8988T (cell line): ENCODE results near the gene CLDN11.
A peak's percentile ranks its signal among the peaks of the same experiment; 100 is the strongest.

Source experiments
- DNase-seq: peaks from one replicate; pipeline ENCODE4 v3.0.0; 2011

The CLDN11 gene

DNA sequence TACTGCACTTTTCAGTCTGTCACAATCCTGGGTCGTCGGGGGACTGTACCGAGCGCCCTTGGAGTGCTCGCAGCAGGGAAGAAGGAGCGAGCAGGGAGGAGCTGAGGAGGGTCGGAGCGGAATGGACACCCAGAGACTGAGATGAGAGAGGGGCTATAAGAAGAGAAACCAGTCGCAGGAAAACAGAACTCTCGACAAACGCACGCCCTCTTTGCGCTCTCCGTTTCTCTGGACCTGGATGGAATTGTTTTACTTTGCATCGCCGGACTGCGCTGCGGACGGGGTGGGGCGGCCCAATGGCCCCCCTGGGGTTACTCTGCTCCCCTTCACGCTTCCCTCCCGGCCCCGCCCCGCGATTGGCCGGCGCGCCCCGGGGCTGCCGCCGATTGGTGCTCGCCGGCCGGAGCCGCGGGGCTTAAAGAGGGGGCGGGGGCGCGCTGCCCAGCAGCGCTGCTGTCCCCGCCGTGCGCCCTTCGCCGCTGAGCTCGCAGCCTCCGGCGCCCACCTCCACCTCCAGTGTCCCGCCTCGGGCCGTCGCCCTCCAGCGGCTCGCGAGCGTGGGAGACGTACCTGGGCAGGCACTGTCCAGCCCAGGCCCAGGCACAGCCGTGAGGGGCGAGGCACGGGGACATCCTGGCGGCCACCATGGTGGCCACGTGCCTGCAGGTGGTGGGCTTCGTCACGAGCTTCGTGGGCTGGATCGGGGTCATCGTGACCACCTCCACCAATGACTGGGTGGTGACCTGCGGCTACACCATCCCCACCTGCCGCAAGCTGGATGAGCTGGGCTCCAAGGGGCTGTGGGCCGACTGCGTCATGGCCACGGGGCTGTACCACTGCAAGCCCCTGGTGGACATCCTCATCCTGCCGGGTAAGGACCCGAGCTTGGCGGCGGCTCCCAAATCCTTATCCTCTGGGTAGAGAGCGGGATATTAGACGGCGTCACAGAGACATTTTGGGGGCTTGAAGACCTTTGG lies at the start of gene CLDN11:
CLDN11 (plus strand) TSS at position 447 of the 977 bp plus-strand sequence; CDS start at position 646, 199 bp downstream.
- DNase-seq: peak; percentile 49

DNA sequence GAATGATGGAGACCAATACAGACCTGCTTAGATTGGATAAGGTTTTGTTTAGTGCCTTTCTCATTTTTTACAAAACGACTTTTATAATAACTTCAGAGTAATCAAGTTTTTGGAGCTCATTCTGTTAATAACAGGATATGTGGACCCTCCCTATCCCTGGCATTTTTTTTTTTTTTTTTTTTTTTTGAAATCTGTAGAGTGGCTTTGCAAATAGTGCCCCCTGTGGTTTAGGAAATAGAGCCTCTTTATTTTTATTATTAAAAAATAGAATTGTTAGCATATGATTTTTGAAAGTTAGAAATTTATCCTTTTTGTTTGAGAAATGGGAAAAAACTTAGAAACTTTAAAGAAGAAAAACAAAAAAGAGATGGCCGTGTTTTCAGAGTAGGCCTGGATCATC lies 49.7 kb upstream of the CLDN11 start:
- no peak for DNase-seq

DNA sequence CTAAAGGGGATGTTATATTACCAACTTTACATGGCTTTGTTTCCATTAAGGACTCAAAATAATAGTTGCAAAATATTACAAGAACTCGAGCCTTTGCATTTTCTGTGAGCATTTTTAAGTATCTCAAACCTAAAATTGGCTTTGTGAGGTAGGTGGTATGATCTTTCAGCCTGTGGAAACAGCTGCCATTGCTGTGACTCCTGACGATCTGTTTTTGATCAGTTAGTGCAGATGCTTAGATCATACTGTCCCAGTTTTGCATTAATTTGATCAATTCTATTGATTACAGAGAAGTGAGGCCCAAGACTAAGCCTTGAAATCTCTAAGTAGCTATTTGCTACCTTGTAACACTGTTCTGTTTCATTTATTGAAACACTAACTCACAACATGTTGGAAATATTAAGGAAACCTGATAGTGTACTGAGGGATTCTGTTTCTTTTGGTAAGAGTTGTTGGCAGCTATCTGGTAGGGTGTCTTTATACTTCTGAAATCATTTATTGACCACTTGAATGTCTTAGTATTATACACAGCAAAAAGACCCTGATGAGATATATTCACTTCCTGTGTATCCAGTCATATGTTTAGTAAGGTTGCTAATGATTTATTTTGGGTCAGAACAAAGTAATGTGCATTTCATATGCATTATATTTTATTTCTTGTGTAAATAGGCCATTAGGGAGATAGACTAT lies 46.3 kb upstream of the CLDN11 start:
- no peak for DNase-seq

DNA sequence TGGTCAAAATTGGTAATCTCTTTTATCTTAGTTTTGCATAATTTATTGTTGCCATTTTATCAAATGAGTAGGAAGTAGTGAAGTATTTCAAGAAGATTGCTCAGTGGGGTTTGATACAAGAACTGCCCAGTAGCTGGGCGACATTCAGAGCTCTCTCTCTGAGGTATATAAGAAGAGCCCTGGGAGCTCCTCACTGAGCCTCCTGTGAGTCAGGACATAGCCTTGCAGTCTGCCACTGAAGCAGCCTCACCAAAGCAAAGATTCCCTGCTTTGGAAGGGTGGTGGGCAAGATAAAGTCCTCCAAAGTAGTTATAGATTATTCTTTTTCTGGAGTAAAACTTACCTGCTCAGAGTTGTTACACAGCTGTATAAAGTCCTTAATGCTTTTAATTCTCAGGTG lies 35.1 kb upstream of the CLDN11 start:
- no peak for DNase-seq

DNA sequence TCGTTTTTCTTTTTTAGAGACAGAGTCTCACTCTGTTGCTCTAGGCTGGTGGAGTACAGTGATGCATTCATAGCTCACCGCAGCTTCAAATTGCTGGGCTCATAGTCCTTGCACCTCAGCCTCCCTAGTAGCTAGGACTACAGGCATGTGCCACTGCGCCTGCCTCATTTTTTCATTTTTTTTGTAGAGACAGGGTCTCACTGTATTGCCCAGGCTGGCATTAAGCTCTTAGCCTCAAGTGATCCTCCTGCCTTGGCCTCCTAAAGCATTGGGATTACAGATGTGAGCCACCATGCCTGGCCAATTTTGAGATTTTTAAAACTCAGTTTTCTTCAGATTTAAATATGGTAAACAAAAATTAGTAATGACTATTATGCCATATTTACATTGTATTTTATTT lies 32.2 kb upstream of the CLDN11 start:
- DNase-seq: no peak

DNA sequence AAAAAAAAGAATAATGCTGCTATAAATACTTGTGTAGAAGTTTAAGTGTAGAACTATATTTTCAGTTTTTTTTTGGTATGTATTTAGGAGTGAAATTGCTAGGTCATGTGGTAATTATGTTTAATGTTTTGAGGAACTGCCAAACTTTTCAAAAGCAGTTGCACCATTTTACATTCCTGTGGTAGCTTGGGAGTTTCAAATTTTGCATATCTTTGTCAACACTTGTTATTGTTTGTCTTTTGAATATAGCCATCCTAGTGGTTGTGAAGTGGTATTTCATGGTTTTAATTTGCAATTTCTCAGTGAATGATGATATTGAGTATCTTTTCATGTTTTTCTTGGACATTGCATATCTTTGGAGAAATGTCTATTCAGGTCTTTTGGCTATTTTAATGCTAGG lies 30.7 kb upstream of the CLDN11 start:
- no peak for DNase-seq

DNA sequence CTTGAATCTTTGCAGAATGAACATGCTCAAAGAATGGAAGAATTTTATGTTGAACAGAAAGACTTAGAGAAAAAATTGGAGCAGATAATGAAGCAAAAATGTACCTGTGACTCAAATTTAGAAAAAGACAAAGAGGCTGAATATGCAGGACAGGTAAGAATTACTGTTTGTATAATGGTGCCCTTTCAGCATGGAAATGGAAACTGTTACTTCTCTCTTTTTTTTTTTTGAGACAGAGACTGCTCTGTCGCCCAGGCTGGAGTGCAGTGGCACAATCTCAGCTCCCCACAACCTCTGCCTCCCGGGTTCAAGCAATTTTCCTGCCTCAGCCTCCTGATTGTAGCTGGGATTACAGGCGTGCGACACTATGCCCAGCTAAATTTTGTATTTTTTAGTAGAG lies 27.6 kb upstream of the CLDN11 start:
- no peak for DNase-seq

DNA sequence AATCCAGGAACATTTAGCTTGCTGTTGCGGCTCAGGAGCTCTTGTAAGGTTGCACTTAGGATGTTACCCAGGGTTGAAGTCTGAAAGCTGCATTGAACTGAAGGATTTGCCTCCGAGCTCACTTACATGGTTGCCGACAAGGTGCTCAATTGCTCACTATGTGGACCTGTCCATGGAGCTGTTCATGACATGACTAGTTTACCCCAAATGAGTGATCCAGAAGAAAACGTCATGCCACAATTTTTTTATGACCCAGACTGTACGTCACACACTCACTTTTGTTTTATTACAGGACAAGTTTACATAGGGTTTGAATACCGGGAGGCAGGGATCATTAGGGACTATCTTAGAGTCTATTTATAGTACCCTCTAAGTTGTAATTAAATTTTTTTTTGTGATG lies 21.0 kb upstream of the CLDN11 start:
- no peak for DNase-seq

DNA sequence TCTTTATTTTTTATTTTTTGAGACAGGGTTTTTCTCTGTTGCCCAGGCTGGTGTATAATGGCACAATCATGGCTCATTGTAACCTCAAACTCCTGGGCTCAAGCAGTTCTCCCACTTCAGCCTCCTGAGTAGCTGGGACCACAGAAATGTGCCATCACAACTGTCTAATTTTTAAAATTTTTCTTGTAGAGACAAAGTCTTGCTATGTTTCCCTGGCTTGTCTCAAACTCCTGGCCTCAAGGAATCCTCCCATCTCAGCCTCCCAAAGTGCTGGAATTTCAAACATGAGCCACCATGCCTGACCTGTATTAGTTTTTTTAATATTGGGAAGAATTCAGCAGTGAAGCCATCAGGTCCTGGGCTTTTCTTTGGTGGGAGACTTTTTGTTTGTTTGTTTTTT lies 13.6 kb upstream of the CLDN11 start:
- DNase-seq: no peak

DNA sequence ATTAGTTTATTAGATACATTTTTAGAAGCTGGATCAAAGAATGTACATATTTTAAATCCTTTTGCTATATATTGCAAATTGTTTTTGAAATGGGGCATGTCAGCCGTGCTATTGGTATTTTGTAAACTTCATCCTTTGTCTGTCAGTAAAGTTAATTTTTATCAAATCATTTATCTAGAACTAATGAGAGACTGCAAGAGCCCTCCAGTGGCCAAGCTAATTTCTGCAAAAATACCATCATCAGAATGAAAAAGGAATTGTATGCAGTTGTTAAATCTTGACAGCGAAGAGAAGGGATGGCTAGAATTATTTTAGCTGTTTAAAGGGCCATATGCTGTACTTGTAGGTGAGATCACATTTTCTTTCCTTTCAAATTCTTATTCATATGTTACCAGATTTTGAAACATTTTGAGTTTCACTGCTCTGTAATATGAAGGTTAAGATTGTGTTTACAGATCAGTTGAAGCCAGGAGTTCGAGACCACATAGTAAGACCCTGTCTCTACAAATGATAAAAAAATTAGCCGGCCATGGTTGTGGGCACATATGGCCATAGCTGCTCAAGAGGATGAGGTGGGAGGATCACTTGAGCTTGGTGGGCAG lies 8.1 kb upstream of the CLDN11 start:
- no peak for DNase-seq

DNA sequence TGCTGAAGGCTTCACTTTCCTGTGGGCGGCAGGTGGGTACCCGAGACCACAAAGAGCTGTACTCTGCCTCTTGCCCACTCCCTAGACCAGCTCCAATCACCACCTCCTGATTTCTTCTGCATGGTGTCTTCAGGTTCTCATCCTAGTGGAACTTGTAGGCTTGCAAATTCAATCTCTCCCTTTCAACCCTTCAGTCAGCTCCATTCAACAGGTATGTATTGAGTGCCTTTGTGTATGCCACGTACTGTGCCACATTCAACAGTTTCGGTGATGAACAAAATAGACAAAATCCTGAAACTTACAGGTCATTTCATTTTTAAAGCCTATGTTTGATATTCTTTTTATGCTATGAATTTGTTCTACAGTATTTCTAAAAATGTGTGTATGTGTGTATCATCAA lies 5.4 kb upstream of the CLDN11 start:
- no peak for DNase-seq

DNA sequence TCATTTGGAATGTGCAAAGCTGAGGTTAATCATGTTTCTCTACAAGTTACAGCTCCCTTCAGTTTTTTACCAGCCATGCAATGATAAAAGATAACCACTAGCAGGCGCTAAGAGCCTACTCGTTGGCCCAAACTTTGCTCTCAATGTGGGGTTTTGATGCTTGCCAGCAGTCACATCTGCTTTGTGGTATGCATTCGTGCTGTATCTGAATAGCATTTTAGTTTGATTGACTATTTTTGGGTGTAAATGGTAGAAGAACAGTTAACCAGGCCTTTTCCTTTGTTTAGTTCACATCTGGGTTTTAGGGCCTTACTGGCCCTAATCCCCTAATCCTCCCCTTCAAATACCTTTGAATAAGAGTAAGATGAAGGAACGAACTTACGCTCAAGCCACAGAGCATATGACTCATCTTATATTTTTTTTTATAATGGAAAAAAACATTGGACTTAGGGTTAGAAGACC lies 4.4 kb upstream of the CLDN11 start:
- DNase-seq: no peak

DNA sequence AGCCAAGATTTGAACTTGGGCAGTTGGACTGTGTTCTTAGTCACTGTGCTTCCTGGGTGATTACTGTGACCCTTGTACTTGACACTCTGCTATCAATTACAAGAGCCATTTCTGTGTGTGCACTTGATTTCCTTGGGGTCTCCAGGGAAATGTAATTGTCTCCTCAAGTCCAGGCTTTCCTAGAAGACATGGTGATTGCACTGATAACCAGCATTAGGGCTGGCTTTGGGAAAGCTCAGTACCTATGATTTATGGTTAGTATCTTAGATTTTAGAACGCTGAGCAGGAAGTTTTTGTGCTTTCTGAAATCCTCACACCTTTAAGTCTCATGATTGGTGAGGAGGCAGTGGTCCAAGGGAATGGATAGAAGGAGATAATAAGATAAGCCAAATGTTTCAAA lies 1.6 kb upstream of the CLDN11 start:
- no peak for DNase-seq

DNA sequence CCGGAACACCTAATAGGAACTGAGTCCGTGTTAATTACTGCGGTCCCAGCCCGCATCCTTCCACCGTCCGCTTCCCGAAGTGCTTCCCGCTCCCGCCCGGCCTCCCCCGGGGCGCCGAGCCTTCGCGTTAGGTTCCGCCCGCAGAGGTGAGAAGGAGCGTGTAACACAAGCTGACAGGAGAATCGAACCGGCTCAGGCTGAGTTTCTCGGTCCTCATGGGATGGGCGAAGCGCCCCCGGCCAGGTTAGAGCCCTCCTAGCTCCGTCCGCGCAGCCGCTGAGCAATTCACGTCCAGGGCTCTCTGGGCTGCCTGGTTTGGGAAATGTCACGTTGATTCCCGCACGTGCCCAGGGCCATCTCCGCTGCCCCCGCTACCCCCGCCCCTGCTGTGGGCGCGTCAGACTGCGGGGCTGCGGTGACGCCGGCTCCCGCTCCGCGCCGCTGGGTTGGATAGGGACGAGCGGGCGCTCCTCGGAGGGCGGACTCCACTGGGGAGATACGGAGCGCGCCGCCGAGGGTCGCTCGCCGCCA lies 954 bp downstream of the CLDN11 start:
- no peak for DNase-seq

DNA sequence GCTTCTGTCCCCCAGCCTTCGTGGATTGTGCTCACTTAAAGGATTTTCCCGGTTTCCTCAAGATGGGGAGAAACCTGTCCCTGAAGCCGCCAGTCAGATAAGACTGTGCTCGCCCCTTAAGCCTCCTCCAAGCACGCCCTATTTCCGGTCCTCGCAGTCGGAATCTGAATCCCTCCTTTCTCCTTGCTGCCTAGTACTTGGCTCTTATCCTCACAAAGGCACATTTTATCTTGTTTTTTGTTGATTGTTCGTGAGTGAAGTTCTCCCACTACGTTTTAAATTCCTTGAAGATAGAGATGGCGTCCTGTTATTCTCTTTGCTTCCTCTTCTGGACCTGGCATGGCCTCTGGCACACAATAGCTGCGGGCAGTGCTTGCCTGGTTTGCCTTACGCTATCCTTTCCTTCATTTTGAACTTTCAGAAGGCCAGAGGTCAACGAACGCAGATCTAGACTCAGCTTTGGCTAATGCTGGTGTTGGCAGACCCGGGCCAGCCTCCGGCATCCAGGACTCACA lies 1.7 kb downstream of the CLDN11 start:
- no peak for DNase-seq

DNA sequence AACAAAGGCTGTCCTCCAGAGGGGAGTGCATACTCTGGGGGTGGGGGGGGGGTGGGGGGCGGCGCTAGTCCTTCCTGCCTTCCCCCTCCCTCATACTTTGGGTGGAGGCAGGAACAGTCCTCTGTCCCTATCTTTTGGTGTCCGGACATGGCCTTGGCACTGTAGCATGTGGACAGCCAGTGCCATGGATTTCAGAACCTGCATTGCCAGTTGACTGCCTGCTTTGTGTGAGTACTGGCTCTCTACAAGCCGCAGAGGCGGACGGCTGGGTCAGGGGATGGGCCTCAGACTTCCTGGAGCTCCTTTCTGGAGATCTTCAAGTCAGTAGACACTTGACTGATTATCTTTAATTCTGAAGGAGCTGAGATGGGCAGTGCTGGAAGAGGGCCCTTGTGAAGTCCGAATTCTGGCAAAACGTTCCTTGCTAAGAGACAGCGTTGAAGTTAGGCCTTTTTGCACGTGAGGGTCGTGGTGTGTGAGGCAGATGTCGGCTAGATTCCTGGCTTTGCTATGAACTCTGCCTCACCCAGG lies 2.5 kb downstream of the CLDN11 start:
- no peak for DNase-seq

DNA sequence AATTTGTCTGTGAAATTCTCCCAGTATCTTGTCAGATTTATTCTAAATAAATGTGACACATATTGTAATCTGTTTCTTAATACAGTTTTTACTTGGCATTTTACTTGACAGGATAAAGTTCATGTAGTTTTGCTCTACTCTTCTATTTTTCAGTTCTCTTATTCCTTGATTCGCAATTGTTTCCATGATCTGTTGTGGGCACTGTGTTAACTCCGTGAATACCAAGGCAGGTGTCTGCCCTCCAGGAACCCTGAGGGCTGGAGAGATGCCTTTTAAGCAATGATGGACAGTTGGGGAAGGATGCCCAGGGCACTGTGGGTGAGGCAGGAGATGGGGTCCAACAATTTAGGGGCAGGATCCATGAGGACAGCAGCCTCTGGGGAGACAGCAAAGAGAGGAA lies 3.1 kb downstream of the CLDN11 start:
- DNase-seq: no peak

DNA sequence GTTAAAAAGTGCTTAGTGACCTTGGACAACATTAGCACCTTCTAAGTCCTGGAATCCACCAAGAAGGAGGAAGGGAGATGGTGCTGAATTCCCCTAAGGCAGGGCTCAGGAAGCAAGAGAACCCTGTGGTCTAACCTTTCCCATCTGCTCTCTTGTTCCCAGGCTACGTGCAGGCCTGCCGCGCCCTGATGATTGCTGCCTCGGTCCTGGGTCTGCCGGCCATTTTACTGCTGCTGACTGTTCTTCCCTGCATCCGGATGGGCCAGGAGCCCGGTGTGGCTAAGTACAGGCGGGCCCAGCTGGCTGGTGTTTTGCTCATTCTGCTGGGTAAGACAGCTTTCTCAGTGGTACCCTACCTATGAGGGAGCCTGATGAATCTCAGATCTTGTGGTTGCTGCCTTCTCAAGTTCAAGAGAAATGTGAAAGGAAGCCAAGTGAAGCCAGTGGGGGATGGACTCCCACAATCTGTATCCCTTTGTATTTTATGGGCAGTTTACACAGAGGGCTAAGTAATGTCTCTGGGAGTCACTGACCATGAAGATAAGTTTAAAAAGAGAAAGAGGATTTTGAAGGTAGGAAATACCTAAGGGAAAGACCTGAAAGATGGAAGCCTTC lies 4.4 kb downstream of the CLDN11 start:
- DNase-seq: no peak

DNA sequence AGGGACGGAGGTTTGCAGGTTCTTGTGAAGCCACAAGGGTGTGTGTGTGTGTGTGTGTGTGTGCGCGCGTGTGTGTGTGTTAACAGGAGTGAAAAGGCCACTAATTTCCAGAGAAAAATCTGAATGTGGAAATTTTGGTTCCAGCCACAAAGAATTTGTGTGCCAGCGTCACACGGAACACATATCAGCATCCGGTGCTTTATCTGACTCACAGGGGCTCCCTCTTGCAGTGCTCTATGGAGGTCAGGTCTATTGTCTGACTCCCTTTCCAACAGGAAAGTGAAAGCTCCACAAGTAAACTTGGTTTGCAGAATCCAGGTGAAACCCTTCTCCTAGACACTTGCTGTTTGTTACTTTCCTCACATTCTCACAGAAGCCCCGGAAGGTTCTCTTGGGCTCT lies 6.2 kb downstream of the CLDN11 start:
- no peak for DNase-seq

DNA sequence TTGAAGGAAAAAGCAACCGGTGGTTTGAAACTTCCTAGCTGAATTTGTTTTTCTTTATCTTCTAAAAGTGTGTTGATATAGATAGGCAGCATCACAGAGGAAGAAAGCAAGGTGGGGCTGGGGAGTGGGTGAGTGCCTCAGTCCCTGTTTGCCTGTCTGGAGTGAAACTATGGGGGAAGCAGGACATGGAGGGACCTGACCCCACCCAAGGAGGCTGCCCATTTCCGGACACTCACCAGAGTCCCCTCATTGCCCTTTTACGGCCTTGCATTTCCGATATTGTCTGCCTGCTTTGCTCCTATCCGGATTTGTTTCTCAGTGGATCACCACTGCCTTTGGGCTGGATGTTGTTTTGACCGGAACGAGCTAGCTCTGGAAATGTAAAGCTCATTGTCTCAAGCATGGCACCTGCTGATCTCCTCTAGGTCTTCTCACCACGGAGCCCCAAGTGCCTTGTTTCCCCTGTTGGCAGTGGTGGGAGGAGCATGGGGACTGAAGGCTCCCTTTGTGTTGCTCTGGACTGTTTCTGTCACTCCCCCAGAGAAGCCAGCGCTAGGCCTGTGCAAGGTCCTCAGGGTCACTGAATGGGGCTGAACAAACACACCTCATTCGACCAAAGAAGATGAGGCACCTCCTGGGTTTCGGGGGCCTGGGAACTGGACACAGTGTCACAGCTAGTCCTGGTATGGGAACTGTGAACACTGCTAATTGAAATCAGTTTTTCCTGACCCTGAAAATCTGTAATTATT lies 7.0 kb downstream of the CLDN11 start:
- no peak for DNase-seq

DNA sequence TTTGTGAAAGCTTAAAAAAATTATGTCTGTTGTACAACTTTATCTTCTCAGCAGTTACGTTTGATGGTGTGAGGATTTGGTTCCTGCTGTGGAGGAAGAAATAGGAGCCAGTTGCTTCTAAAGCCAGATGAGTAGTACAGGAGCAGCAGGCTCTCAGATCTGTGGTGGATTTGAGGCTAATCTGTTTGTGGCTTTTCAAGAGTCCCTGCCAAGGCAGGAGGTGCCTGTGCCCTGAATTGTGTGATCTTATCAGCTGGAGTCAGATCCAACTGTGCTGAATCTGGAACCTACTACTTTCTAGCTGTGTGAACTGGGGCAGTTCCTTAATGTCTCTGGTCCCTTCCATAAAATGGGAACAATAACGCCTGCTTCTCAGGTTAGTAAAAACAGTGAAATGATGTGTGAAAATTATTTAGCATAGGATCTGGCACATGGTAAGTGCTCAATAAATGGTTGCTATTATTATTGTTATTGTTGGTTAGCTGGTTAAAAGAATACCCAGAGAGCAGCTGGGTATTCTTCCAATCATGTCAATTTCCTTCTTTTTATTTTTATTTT lies 7.7 kb downstream of the CLDN11 start:
- no peak for DNase-seq
